HEK293T (cell line): Measurements from ENCODE around the gene FBLN2.

Experiments
- ARNT ChIP-seq: fragments of 450-650 bp; IDR thresholded peaks from 2 replicates; pipeline ENCODE4 v1.6.1; 2017; ENCODE audit warnings: mild to moderate bottlenecking
- BHLHE40 ChIP-seq: fragments of 450-650 bp; IDR thresholded peaks from 2 replicates; pipeline ENCODE4 v1.6.1; 2016; ENCODE audit warnings: mild to moderate bottlenecking, moderate library complexity, borderline replicate concordance
- CTBP1 ChIP-seq: fragments of 450-650 bp; IDR thresholded peaks from 2 replicates; pipeline ENCODE4 v1.6.1; 2016; ENCODE audit warnings: borderline replicate concordance
- ELF4 ChIP-seq: fragments of 450-650 bp; IDR thresholded peaks from 2 replicates; pipeline ENCODE4 v1.6.1; 2017; ENCODE audit warnings: antibody characterized with exemption
- FOXA1 ChIP-seq: fragments of 450-650 bp; IDR thresholded peaks from 2 replicates; pipeline ENCODE4 v1.6.1; 2016; ENCODE audit warnings: mild to moderate bottlenecking
- FOXK2 ChIP-seq: fragments of 450-650 bp; IDR thresholded peaks from 2 replicates; pipeline ENCODE4 v1.6.1; 2016; ENCODE audit warnings: mild to moderate bottlenecking
- FOXM1 ChIP-seq: fragments of 450-650 bp; IDR thresholded peaks from 2 replicates; pipeline ENCODE4 v1.6.1; 2017; ENCODE audit warnings: mild to moderate bottlenecking, borderline replicate concordance
- HDGF ChIP-seq: fragments of 450-650 bp; IDR thresholded peaks from 2 replicates; pipeline ENCODE4 v1.6.1; 2017; ENCODE audit warnings: antibody characterized with exemption, borderline replicate concordance
- LEF1 ChIP-seq: fragments of 450-650 bp; IDR thresholded peaks from 2 replicates; pipeline ENCODE4 v1.6.1; 2017; ENCODE audit warnings: mild to moderate bottlenecking, borderline replicate concordance
- NFRKB ChIP-seq: fragments of 450-650 bp; IDR thresholded peaks from 2 replicates; pipeline ENCODE4 v1.6.1; 2016; ENCODE audit warnings: mild to moderate bottlenecking, moderate library complexity
- SP1 ChIP-seq: fragments of 450-650 bp; IDR thresholded peaks from 2 replicates; pipeline ENCODE4 v1.6.1; 2017
- SUZ12 ChIP-seq: fragments of 450-650 bp; IDR thresholded peaks from 2 replicates; pipeline ENCODE4 v1.6.1; 2016; ENCODE audit warnings: mild to moderate bottlenecking
- TARDBP ChIP-seq: fragments of 450-650 bp; IDR thresholded peaks from 2 replicates; pipeline ENCODE4 v1.6.1; 2016
- ZNF384 ChIP-seq: fragments of 450-650 bp; IDR thresholded peaks from 2 replicates; pipeline ENCODE4 v1.6.1; 2016

GRCh38 chr3:13682331-13683013 is 133.5 kb downstream of the FBLN2 start:
- TF ChIP-seq BHLHE40: no peak
- TF ChIP-seq SUZ12: no peak
- no peak for TF ChIP-seq ZNF384
- TF ChIP-seq FOXK2: no peak
- no peak for TF ChIP-seq HDGF
- TF ChIP-seq FOXM1: no peak
- no peak for TF ChIP-seq TARDBP
- TF ChIP-seq CTBP1: no peak
- no peak for TF ChIP-seq ELF4
- TF ChIP-seq FOXA1: no peak
- no peak for TF ChIP-seq SP1
- TF ChIP-seq ARNT: no peak
- no peak for TF ChIP-seq NFRKB
- no peak for TF ChIP-seq LEF1
